HK-2 (cell line): ENCODE measurements around the gene C5orf15.
"Not testable (repeated sequence)": the region's sequence is repeated elsewhere in the genome, so short reads cannot be mapped to it uniquely, and the experiment has no call there.

Experiments
- DNase-seq: peaks from one replicate; pipeline ENCODE4 v3.0.0-alpha.2; 2018; ENCODE audit not compliant: unreplicated experiment

C5orf15 gene

DNA sequence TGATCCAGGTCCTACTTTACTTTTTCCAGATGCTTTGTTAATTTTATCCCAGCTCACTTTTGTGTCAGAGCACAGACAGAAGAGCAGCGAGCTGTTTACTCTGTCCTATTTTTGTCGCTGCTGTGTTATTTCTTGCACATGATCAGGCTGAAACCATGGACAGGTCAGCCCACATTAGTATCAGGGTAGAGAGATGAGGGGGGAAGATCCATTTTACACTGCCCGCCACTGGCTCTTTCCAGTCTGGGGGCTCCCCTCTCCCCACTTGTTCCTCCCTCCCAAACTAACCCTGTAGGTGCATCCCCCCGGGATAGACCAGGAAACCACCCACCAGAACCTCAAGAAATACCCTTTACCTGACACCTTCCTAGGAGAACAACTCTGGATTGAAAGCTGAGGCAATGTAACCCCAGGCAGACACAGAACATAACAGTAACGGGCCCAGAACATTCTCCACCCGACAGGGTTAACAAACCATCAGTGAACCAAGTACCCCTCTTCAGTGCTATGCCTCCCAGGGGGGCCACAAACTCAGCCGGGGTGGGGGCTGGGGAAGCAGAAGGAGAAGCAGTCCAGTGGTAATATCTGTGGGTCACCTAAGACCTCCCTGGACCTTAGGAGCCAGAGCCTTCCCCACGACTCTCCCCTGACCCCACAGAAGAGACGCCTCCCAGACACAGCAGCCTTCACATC, 26.0 kb upstream of the C5orf15 start:
- DNase-seq, result no peak

GRCh38 chr5:133993185-133993936, 24.9 kb upstream of the C5orf15 start:
- DNase-seq, result no peak

GRCh38 chr5:133992429-133993155, 24.2 kb upstream of the C5orf15 start:
- DNase-seq, result no peak

- no peak for DNase-seq
Observed at GRCh38 chr5:133991171-133991910, 22.9 kb upstream of the C5orf15 start.

DNA sequence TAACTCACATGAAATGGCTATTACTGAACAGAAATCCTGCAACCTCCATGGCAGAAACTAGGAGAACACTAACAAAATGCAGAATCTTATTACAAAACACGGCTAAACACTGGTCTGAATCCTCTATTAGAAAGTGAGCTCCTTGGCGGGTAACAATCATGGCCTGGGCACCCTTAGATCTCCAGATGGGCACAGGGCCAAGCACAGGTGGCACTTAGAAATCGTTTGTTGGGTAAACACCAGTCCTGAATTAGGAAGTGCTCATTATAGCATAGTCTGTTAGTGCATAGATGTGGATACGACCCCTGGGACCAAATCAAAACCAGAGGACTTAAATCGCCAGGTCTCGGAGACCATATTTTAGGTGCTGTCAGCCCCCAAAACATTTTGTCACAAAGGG, 22.0 kb upstream of the C5orf15 start:
- DNase-seq, result no peak

DNA sequence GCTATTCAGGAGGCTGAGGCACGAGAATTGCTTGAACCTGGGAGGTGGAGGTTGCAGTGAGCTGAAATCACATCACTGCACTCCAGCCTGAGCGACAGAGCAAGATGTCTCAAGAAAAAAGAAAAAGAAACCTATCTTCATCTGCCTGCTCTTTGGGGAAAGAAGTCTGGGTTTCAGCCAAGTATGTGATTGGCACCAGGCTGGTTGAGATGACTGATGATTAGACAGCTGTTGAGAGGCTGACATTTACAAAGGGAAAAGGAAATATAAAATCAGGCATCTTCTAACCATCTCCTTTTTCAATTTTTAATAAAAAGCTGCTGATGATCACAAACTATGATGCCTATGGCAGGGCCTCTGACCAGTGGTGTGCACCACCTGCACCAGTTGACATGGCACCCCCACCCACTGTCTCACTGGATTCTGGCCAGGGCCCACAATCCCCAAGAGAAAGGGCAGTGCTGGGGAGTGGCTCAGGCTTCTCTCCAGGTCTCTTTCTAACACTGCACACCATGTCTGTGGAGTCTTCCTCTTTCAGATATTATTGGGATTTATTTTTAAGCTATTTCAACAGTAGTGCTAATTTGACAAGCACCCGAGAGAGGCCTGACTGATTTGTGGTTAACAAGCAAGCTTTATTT, 17.2 kb upstream of the C5orf15 start:
- DNase-seq, result no peak

DNA sequence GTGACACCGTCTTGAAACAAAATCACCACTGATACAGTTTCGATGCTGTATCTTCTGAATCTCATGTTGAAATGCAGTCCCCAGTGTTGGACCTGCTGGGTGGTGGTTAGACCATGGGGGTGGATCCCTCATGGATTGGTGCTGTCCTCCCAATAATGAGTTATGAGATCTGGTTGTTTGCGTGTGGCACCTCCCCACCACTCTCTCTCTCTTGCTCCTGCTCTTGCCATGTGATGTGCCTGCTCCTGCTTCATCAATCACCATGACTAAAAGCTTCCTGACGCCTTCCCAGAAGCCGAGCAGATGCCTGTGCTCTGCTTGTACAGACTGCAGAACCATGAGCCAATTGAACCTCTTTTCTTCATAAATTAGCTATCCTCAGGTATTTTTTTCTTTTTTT, 15.2 kb upstream of the C5orf15 start:
- DNase-seq, result no peak

GRCh38 chr5:133981714-133982113, 13.3 kb upstream of the C5orf15 start:
- DNase-seq, result no peak

DNA sequence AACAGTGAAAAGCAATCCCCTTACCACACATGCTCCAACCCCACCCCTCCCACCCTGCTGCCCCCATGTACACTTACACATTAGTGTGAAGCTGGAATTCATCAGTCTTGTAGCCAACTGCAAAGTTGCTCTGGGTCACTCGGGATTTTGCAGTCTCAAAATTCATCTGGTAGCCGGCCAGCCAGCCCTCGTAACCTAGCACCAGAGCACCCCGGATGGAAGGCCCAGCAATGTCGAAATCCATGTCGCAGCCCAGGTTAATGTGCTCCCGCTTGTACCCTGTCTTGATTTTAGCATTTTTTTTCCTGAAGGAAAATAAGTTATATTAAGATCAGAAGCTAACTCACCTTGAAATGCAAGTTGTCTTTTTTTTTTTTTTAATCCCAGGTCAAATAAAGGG, 12.2 kb upstream of the C5orf15 start:
- DNase-seq, result no peak

GRCh38 chr5:133978943-133979342, 10.5 kb upstream of the C5orf15 start:
- no peak for DNase-seq

DNA sequence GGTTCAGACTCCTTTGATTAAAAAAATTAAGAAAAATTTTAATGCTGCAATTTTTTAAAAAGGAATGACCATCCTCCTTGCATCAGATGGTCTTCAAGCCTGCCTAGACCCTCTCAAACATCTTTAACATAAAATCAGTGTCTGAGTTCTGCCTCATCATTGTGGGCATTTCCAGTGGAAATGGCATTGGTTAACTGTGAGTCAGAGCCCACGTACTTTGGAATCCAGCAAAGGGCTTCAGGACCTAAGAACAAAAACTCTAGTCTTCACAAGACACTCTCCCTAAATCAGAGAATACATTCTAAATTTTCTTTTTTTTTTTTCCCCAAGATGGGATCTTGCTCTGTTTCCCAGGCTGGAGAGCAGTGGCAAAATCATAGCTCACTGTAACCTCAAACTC, 9.4 kb upstream of the C5orf15 start:
- no peak for DNase-seq

DNA sequence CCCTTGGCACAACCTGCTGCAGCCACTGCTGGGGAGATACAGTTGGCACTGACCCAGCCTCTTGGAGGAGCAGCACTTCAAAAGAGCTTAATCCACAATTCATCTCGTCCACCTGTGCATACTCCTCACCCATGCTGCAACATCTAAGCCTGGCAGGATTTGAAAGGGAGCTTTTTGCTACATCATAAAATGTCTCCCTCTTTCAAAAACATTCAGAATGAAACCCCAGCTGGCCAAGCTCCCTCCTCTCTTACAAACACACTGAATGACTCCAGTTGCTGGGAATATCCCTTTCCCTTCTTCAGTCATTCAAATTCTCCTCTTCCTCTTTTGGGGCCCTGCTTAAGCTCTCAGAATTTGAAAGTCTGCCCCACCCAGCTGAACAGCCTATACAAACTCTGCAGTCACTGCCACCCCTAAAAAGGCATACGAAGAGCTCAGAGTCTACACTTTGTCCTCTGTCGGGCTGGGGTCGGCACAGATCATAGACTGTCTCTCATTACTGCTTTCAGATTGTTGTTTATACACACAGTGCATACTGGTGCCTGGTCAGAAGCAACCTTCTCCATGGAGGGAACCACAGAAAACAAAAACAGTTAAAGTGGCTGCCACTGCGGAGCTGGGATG, 8.8 kb upstream of the C5orf15 start:
- DNase-seq, result no peak

DNA sequence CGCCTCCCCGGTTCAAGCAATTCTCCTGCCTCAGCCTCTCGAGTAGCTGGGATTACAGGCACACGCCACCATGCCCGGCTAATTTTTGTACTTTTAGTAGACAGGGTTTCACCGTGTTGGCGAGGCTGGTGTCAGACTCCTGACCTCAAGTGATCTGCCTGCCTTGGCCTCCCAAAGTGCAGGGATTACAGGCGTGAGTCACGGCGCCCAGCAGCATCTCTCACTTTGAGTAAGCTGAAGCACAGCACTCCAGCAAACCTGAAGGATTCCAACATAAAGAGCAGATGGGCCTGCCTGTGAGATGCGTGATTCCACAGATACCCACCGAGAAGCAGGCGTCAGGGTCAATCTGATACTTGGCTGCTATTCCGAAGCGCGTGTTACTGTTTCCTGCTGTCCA, 7.1 kb upstream of the C5orf15 start:
- not testable (repeated sequence) for DNase-seq

- no peak for DNase-seq
Observed at GRCh38 chr5:133974142-133974541, 5.7 kb upstream of the C5orf15 start.

GRCh38 chr5:133970325-133970909, 2.0 kb upstream of the C5orf15 start:
- DNase-seq, result no peak

GRCh38 chr5:133969654-133970324, 1.4 kb upstream of the C5orf15 start:
- DNase-seq, result peak; percentile 22

DNA sequence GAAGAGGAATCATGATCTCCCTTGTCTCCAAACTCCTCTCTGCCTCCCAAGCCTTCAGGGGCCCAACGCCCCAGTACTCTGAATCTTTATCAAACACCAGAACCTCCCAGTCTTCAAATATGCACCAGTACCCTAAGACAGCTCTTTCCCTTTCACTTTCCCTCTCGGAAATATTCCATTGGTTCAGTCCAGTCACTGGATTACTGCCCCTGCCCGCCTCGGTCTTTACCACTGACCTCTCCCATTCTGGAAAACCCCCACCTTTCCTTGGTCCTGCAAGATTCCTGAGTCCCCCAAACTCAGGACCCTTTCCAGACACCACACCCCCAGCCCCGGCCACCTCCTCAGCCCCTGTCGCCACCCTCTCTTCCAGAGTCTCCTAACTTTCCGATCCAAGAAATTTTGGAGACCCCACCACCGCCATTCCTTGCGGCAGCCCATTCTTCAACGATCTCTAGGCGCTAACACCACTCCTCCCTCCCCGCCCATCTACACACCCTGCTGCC, 674 bp downstream of the C5orf15 start:
- peak; percentile 31 for DNase-seq

DNA sequence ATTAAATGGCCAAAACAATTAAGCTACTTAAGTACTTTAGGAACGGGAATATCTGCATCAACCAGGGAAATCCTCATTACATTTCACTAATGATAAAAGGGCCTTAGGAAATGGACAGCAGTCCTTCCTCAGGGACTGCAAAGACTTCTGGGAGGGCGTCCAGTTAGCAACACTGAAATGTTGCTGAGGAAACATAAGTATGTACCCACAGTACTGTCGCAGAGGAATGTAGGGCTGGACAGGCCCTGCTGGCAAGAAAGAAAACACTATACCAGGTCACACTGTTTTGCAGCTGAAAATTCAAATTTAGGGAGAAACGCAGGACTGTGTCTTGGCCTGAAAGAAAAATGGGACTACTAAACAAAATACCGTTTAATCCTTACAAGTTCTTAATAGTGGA, 1.3 kb downstream of the C5orf15 start:
- no peak for DNase-seq

DNA sequence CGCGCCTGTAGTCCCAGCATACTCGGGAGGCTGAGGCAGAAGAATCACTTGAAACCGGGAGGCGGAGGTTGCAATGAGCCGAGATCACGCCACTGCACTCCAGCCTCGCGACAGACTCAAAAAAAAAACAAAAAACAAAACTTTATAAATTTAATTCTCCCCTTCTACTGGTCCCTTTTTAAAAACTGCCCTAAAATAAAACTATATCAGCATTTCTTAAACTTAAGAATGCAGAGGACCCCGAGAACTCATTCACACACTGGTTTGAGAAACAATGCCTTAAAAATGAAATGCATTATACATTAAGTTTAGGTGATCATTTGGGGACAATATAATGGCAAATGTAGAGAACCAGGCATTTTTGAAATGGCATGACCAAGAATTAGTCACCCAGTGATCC, 2.3 kb downstream of the C5orf15 start:
- DNase-seq, result no peak
